ENCODE results near the gene DCP1A. TPM values are rescaled to one million over a fixed set of nuclear protein-coding genes. Genes with fewer than 3 reads are reported as not detected.
"Not testable (repeated sequence)": the region's sequence is repeated elsewhere in the genome, so short reads cannot be mapped to it uniquely, and the experiment has no call there.

DCP1A gene
- total and polyA plus RNA-seq, 11 donors: 5.8 to 23.7 (median 16.3) TPM

DNA sequence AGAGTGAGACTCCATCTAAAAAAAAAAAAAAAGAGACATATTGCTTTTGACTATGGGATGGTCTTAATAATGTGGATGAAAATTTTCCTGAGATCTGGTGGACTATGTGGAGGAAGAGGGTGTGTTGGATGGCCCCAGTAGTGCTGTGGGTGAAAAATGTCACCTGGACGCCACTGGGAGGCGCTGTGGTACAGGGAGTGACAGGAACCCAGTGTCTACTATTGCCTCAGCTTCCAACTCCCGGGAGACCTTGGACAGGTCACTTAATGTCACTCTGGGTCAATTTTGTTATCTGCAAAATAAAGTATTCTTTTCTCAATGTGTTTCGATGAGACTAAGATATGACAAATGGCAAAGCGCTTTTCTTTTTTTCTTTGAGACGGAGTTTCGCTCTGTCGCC, 27.7 kb upstream of the DCP1A start:
- ATAC-seq: peak in 3 of 4 donors; percentile 81 to 84 (median 84)
- Histone ChIP-seq H3K27ac (no peak overlapping the region), H3K4me1 (no peaks in the 10 kb centered on the region), H3K36me3 (no peaks in the 10 kb centered on the region), H3K9me3 (no peaks in the 10 kb centered on the region), H3K4me3 (no peak overlapping the region), H3K27me3 (peaks cover 0 to 5% (median 0%) of the 10 kb centered on the region in 9 donors)
- DNase-seq: peak; percentile 11 to 78 (median 46)
- no peak for TF ChIP-seq POLR2A (IDR thresholded peaks at IDR 0.05)
- peak; percentile 36 to 68 (median 58) for TF ChIP-seq CTCF (IDR thresholded peaks at IDR 0.05)
- WGBS, 4 donors: 55 to 60% (median 57%) methylated on average over 8 of the region's 8 CpGs
- intact Hi-C loops (cut with DNase I): loop anchor here in 7 of 10 donors (5.0 to 10.0 kb wide), 4 partner anchors 330 to 340 kb away; no protein-coding TSS in a partner anchor

GRCh38 chr3:53370719-53371118, 23.4 kb upstream of the DCP1A start:
- 67 to 94% (median 80%) methylated on average over 6 to 13 of the region's 17 CpGs; no CpG with 5 or more reads in 1 of the 4 donors for WGBS, 4 donors
- intact Hi-C loops (cut with DNase I): loop anchor here in 4 of 10 donors (5.0 to 10.0 kb wide), 3 partner anchors 334 to 344 kb away; no protein-coding TSS in a partner anchor
- DNase-seq: not testable (repeated sequence)

GRCh38 chr3:53361852-53362251, 14.5 kb upstream of the DCP1A start:
- Histone ChIP-seq H3K36me3 (no peaks in the 10 kb centered on the region), H3K9me3 (no peaks in the 10 kb centered on the region), H3K4me1 (no peaks in the 10 kb centered on the region), H3K27me3 (no peaks in the 10 kb centered on the region), H3K27ac (no peak overlapping the region), H3K4me3 (no peak overlapping the region)
- TF ChIP-seq POLR2A (IDR thresholded peaks at IDR 0.05) (no peak), CTCF (IDR thresholded peaks at IDR 0.05) (no peak)
- intact Hi-C loops (cut with DNase I): no loop called here
- 94 to 97% (median 96%) methylated on average over 3 of the region's 3 CpGs for WGBS, 4 donors
- no peak for ATAC-seq
- no peak for DNase-seq

More at GRCh38 chr3:53370719-53371118, 23.4 kb upstream of the DCP1A start:
- not testable (repeated sequence) for H3K27ac ChIP-seq, H3K36me3 ChIP-seq, H3K4me1 ChIP-seq, H3K27me3 ChIP-seq, H3K4me3 ChIP-seq, ATAC-seq, H3K9me3 ChIP-seq

DNA sequence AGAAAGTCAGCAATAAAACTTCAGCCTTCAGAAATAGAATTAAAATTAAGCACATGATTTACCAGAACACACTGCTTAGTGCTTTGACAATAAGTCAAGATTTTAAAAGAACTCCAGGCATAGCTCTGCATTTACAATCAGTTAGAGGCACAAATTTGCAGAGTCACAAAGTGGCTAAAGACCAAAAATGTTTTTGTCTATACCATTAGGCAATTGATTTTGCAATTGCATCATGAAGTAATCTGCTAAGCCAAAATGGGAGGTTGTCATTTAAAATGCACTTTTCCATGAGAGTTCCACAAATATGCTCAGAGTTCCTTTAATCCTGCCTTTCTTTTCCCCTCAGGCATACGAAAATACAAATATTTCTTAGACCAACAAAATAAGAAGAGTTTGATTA, 10.1 kb upstream of the DCP1A start:
- peaks cover 0 to 3% (median 0%) of the 10 kb centered on the region in 12 donors for H3K4me1 ChIP-seq

More for the DNA sequence above, 10.1 kb upstream of the DCP1A start:
- Histone ChIP-seq H3K27ac (no peak overlapping the region), H3K36me3 (no peaks in the 10 kb centered on the region), H3K4me3 (no peak overlapping the region), H3K9me3 (no peaks in the 10 kb centered on the region), H3K27me3 (no peaks in the 10 kb centered on the region)
- DNase-seq: no peak
- 53 to 73% (median 59%) methylated on average over 1 of the region's 1 CpG for WGBS, 4 donors
- TF ChIP-seq POLR2A (IDR thresholded peaks at IDR 0.05): no peak
- no peak for TF ChIP-seq CTCF (IDR thresholded peaks at IDR 0.05)
- intact Hi-C loops (cut with DNase I): no loop called here
- no peak for ATAC-seq
